NT2/D1 (cell line): ENCODE results near the gene RNLS.
"Not testable (repeated sequence)": the region's sequence is repeated elsewhere in the genome, so short reads cannot be mapped to it uniquely, and the experiment has no call there.

ENCODE experiments used
- DNase-seq: peaks from one replicate; pipeline ENCODE4 v3.0.0-alpha.2; 2011; ENCODE audit warnings: low read depth, low spot score
- H3K27me3 ChIP-seq: 2 replicates; pipeline ENCODE4 v1.6.0; 2011; ENCODE audit warnings: mild to moderate bottlenecking; ENCODE audit not compliant: insufficient read length, insufficient read depth
- H3K36me3 ChIP-seq: 2 replicates; pipeline ENCODE4 v1.6.1; 2011; ENCODE audit warnings: mild to moderate bottlenecking, low read length, mixed read lengths; ENCODE audit not compliant: insufficient read depth, insufficient read length
- H3K4me1 ChIP-seq: 2 replicates; pipeline ENCODE4 v1.5.1; 2011; ENCODE audit not compliant: insufficient read depth, insufficient read length
- H3K4me3 ChIP-seq: 2 replicates; pipeline ENCODE4 v1.5.1; 2011; ENCODE audit warnings: low read depth; ENCODE audit not compliant: insufficient read length
- H3K9ac ChIP-seq: 2 replicates; pipeline ENCODE4 v1.6.0; 2011; ENCODE audit warnings: low read depth; ENCODE audit not compliant: insufficient read length
- H3K9me3 ChIP-seq: 2 replicates; pipeline ENCODE4 v1.5.1; 2011; ENCODE audit warnings: mild to moderate bottlenecking, low read length; ENCODE audit not compliant: insufficient read depth
- SUZ12 ChIP-seq: IDR thresholded peaks from 2 replicates; pipeline ENCODE4 v1.6.1; 2011; ENCODE audit not compliant: insufficient read length, insufficient read depth; ENCODE audit errors: extremely low read depth
- YY1 ChIP-seq: IDR thresholded peaks from 2 replicates; pipeline ENCODE4 v1.6.1; 2011; ENCODE audit not compliant: insufficient read length, insufficient read depth
- ZNF274 ChIP-seq: IDR thresholded peaks from 2 replicates; pipeline ENCODE4 v1.6.1; 2011; ENCODE audit warnings: mild to moderate bottlenecking, low read depth, low read length

Gene RNLS

GRCh38 chr10:88372051-88372715 lies 210.9 kb downstream of the RNLS start:
- H3K4me1 ChIP-seq = no peaks in the 10 kb centered on the region
- H3K4me3 ChIP-seq = no peak overlapping the region
- H3K9me3 ChIP-seq = no peaks in the 10 kb centered on the region
- DNase-seq = no peak
- H3K36me3 ChIP-seq = no peaks in the 10 kb centered on the region
- H3K27me3 ChIP-seq = no peaks in the 10 kb centered on the region
- no peak for TF ChIP-seq YY1
- no peak for TF ChIP-seq SUZ12
- TF ChIP-seq ZNF274 = no peak
- H3K9ac ChIP-seq = no peak overlapping the region

- Histone ChIP-seq H3K4me1 (no peaks in the 10 kb centered on the region), H3K4me3 (no peak overlapping the region), H3K9ac (no peak overlapping the region), H3K27me3 (no peaks in the 10 kb centered on the region), H3K36me3 (no peaks in the 10 kb centered on the region), H3K9me3 (no peaks in the 10 kb centered on the region)
- no peak for TF ChIP-seq ZNF274
- no peak for TF ChIP-seq YY1
- no peak for TF ChIP-seq SUZ12
- no peak for DNase-seq
Measured at GRCh38 chr10:88370713-88371112, 212.4 kb downstream of the RNLS start.

GRCh38 chr10:88366772-88367171 lies 216.3 kb downstream of the RNLS start:
- Histone ChIP-seq H3K36me3 (no peaks in the 10 kb centered on the region), H3K9ac (no peak overlapping the region), H3K9me3 (no peaks in the 10 kb centered on the region), H3K4me1 (no peaks in the 10 kb centered on the region), H3K4me3 (no peak overlapping the region), H3K27me3 (no peaks in the 10 kb centered on the region)
- no peak for DNase-seq
- TF ChIP-seq SUZ12 (no peak), YY1 (no peak), ZNF274 (no peak)

- Histone ChIP-seq H3K36me3 (no peaks in the 10 kb centered on the region), H3K9ac (no peak overlapping the region), H3K4me3 (no peak overlapping the region), H3K9me3 (no peaks in the 10 kb centered on the region), H3K27me3 (no peaks in the 10 kb centered on the region), H3K4me1 (no peaks in the 10 kb centered on the region)
- DNase-seq = no peak
- no peak for TF ChIP-seq YY1
- no peak for TF ChIP-seq ZNF274
- TF ChIP-seq SUZ12 = no peak
Measured at GRCh38 chr10:88361995-88362807, 220.9 kb downstream of the RNLS start.

GRCh38 chr10:88361494-88361893 lies 221.6 kb downstream of the RNLS start:
- no peak overlapping the region for H3K9ac ChIP-seq
- no peak overlapping the region for H3K4me3 ChIP-seq
- no peaks in the 10 kb centered on the region for H3K36me3 ChIP-seq
- H3K4me1 ChIP-seq = no peaks in the 10 kb centered on the region
- H3K27me3 ChIP-seq = no peaks in the 10 kb centered on the region
- TF ChIP-seq YY1 (no peak), ZNF274 (no peak), SUZ12 (no peak)
- 0 out of 2 replicates have a peak, but pooled peaks cover 3% of the 10 kb centered on the region for H3K9me3 ChIP-seq
- DNase-seq = no peak

- not testable (repeated sequence) for DNase-seq, H3K4me1 ChIP-seq, H3K36me3 ChIP-seq, H3K4me3 ChIP-seq, H3K27me3 ChIP-seq, H3K9ac ChIP-seq
- H3K9me3 ChIP-seq = peaks cover 11% of the 10 kb centered on the region; the same call in 1 of the 2 replicates
Measured at GRCh38 chr10:88355750-88356149, 227.4 kb downstream of the RNLS start.

- Histone ChIP-seq H3K36me3 (no peaks in the 10 kb centered on the region), H3K4me1 (no peaks in the 10 kb centered on the region), H3K27me3 (no peaks in the 10 kb centered on the region), H3K9ac (no peak overlapping the region), H3K4me3 (no peak overlapping the region), H3K9me3 (peaks cover 8% of the 10 kb centered on the region; the same call in 1 of the 2 replicates)
- TF ChIP-seq SUZ12 (no peak), ZNF274 (no peak), YY1 (no peak)
- DNase-seq = peak; percentile 6
Measured at GRCh38 chr10:88347597-88348304, 235.4 kb downstream of the RNLS start.
